ENCODE measurements around the gene HOXA11.

GRCh38 chr7:27193335-27194001 is 8.4 kb upstream of the HOXA11 start:
- TF ChIP-seq CTCF (IDR thresholded peaks at IDR 0.05; ENCODE audit: poor library complexity, severe bottlenecking) (no peak), EP300 (conservative IDR thresholded peaks at IDR 0.05; ENCODE audit: poor library complexity, severe bottlenecking) (no peak), RAD21 (conservative IDR thresholded peaks at IDR 0.05) (no peak)
